Effector memory CD4-positive, alpha-beta T cell (primary cell): ENCODE measurements around the gene AGXT2.

ENCODE experiments used
- DNase-seq, 3 donors: peaks; one replicate each; pipeline ENCODE4 v3.0.0-alpha.2; 2020
- H3K27ac ChIP-seq: 2 replicates; pipeline ENCODE4 v1.7.0; 2013; ENCODE audit warnings: mild to moderate bottlenecking, low read length, moderate library complexity; ENCODE audit not compliant: insufficient read depth, poor library complexity, severe bottlenecking
- H3K27me3 ChIP-seq: replicated peaks from 2 replicates; pipeline ENCODE4 v1.7.0; 2013; ENCODE audit warnings: mild to moderate bottlenecking, low read length; ENCODE audit not compliant: insufficient read depth, control insufficient read depth, poor library complexity, severe bottlenecking
- H3K36me3 ChIP-seq: 2 replicates; pipeline ENCODE4 v1.7.0; 2013; ENCODE audit warnings: mild to moderate bottlenecking, low read length, moderate library complexity; ENCODE audit not compliant: control insufficient read depth, insufficient read depth
- H3K4me1 ChIP-seq: 2 replicates; pipeline ENCODE4 v1.7.0; 2013; ENCODE audit warnings: low read length, mild to moderate bottlenecking; ENCODE audit not compliant: control insufficient read depth, insufficient read depth, poor library complexity, severe bottlenecking
- H3K4me3 ChIP-seq: 2 replicates; pipeline ENCODE4 v1.7.0; 2013; ENCODE audit warnings: low read length, low read depth, mild to moderate bottlenecking; ENCODE audit not compliant: insufficient read depth, poor library complexity, severe bottlenecking
- H3K9me3 ChIP-seq: 2 replicates; pipeline ENCODE4 v1.7.0; 2013; ENCODE audit warnings: mild to moderate bottlenecking, low read length, moderate library complexity; ENCODE audit not compliant: control insufficient read depth
- total RNA-seq, 3 donors: gene quantifications; one replicate each; lab custom pipeline; 2026; lab: John Stamatoyannopoulos, UW

The AGXT2 gene
- 0 reads per million in 3 donors for total RNA-seq

DNA sequence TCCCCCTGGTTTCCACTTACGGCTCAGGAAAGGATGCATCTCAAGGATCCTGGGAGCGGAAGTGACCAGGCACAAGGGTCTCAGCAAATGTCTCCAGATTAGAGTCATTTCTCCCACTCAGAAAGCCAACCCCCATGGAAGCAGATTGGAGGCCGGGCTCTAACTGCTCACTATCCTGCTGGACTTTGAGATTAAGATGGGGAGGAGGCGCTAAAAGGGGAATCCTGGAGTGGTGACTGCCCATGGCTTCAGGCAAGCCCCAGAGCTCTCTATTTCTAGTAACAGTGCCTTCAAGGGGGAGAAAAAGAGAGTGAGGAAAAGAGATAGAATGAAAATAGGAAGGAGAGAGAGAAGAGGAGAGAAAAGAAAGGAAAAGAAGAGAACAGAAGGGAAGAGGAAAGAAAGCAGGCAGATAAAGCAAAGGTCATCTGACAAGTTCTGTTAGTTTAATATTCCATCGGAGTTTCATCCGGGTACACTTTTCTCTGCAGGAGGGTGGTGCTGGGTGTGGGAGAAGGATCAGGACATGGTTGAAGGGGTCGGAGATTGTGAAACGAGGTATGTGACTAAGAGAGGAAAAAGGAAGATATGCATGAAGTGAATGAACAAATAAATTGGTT lies at the start of gene AGXT2:
Gene AGXT2, minus strand, starts transcription at position 165 of the 620 bp plus-strand sequence. Its CDS starts 57 bp downstream, at position 108.
- no peak for DNase-seq
- no peak within 1 kb of the TSS for H3K27ac ChIP-seq
- no peak within 1 kb of the TSS for H3K4me3 ChIP-seq

GRCh38 chr5:35096932-35097331 lies 49.2 kb upstream of the AGXT2 start:
- no peak for DNase-seq
- H3K27me3 ChIP-seq, result no peaks in the 10 kb centered on the region
- H3K4me3 ChIP-seq, result no peak overlapping the region
- no peaks in the 10 kb centered on the region for H3K4me1 ChIP-seq
- no peaks in the 10 kb centered on the region for H3K9me3 ChIP-seq
- no peaks in the 10 kb centered on the region for H3K36me3 ChIP-seq
- no peak overlapping the region for H3K27ac ChIP-seq

More for the DNA sequence above, at the start of gene AGXT2:
- Histone ChIP-seq H3K36me3 (no peaks in the 10 kb centered on the region), H3K9me3 (no peaks in the 10 kb centered on the region), H3K4me1 (no peaks in the 10 kb centered on the region), H3K27me3 (peaks cover 6% of the 10 kb centered on the region)

- Histone ChIP-seq H3K27me3 (no peaks in the 10 kb centered on the region), H3K27ac (no peak overlapping the region), H3K9me3 (no peaks in the 10 kb centered on the region), H3K4me1 (no peaks in the 10 kb centered on the region), H3K4me3 (no peak overlapping the region), H3K36me3 (no peaks in the 10 kb centered on the region)
- DNase-seq, result no peak
Observed at GRCh38 chr5:35096216-35096615, 48.5 kb upstream of the AGXT2 start.

- Histone ChIP-seq H3K9me3 (no peaks in the 10 kb centered on the region), H3K4me1 (no peaks in the 10 kb centered on the region), H3K27me3 (no peaks in the 10 kb centered on the region), H3K27ac (no peak overlapping the region), H3K36me3 (no peaks in the 10 kb centered on the region), H3K4me3 (no peak overlapping the region)
- DNase-seq, result no peak
Observed at GRCh38 chr5:35095366-35095765, 47.6 kb upstream of the AGXT2 start.

DNA sequence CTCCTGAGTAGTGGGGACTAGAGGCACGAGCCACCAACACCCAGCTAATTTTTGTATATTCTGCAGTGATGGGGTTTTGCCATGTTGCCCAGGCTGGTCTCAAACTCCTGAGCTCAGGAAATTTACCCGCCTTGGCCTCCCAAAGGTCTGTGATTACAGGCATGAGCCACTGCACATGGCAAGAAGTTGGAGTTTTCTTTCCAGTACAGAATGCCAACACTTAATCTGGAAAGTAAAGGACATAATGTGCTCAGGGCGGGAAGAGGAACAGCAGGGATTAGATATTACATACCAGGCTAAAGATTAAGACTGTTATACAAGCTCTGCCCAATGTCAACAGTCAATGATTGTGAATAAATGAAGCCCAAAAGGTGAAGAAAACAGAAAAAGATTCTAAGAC lies 47.2 kb upstream of the AGXT2 start:
- DNase-seq, result no peak
- Histone ChIP-seq H3K9me3 (no peaks in the 10 kb centered on the region), H3K27ac (no peak overlapping the region), H3K4me3 (no peak overlapping the region), H3K27me3 (no peaks in the 10 kb centered on the region), H3K4me1 (no peaks in the 10 kb centered on the region), H3K36me3 (no peaks in the 10 kb centered on the region)

GRCh38 chr5:35092703-35093102 lies 45.0 kb upstream of the AGXT2 start:
- Histone ChIP-seq H3K27ac (no peak overlapping the region), H3K9me3 (no peaks in the 10 kb centered on the region), H3K36me3 (no peaks in the 10 kb centered on the region), H3K27me3 (no peaks in the 10 kb centered on the region), H3K4me1 (no peaks in the 10 kb centered on the region), H3K4me3 (no peak overlapping the region)
- DNase-seq, result no peak

GRCh38 chr5:35091704-35092103 lies 44.0 kb upstream of the AGXT2 start:
- Histone ChIP-seq H3K4me1 (no peaks in the 10 kb centered on the region), H3K9me3 (no peaks in the 10 kb centered on the region), H3K4me3 (no peak overlapping the region), H3K36me3 (no peaks in the 10 kb centered on the region), H3K27me3 (no peaks in the 10 kb centered on the region), H3K27ac (no peak overlapping the region)
- no peak for DNase-seq

DNA sequence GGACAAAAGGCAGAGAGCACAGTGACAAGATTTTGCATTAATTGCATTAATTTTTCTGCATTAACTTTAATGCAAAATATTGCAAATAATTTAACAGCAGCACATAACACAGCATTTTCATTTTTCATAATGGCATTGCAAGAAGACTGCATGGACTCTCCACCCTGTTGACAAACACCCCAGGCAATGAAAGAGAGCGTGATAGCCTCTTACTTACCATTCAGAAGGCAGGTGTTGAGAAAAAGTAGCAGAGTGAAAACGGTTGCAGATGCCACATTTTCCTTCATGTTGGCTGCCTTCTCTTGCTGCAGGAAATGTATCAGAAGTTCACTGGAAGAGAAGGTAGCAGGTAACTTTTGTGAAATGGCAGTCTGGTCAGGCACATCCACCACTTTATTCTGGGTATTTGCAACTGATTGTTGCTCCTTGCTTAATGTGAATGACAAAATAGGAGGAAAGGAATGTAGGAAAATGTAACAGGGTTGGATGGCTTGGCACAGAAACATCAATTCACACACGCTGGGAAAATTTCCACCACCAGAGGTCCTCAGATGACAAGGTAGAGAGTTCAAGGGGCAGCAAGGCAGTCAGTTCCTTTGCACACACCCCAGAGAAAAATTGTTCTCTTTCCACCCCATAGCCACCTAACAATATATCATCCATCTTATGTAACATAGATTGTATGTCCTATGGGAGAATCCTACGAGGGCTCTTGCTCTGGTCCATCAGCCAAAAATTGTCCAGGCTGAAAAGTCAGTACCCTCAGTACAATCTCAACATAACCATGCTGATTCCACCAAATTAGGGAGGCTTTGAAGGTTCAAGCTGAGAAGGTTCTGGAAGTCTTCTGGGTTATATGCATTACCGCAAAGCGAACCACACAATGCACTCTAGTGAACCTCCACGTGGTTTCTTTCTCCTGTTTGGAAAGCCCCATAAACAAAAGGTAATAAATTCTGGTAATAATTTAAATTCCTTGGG lies 41.9 kb upstream of the AGXT2 start:
- Histone ChIP-seq H3K27me3 (no peaks in the 10 kb centered on the region), H3K27ac (no peak overlapping the region), H3K9me3 (no peaks in the 10 kb centered on the region), H3K36me3 (no peaks in the 10 kb centered on the region), H3K4me3 (no peak overlapping the region), H3K4me1 (no peaks in the 10 kb centered on the region)
- DNase-seq, result peak in 2 of 3 donors; percentile 4 to 29

DNA sequence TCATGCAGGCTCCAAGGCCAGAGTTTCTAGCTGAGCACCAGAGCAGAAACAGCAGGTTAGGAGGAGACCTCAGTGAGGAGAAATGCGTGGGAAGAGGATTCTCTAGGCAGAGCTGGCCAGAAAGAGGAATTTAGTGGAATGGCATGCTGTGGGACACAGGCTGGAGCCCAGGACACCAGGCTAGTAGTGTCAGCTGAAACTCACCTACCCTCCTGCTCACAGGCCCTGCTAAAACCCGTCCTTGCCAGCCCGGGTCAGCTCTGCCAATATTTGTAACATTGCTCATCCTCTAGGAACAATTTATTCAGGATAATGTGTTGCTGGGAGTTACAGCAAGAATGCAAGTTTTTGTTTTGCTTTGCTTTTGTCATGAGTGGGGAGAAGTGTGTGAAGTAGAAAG lies 40.2 kb upstream of the AGXT2 start:
- DNase-seq, result no peak
- Histone ChIP-seq H3K9me3 (no peaks in the 10 kb centered on the region), H3K36me3 (no peaks in the 10 kb centered on the region), H3K4me3 (no peak overlapping the region), H3K27ac (no peak overlapping the region), H3K4me1 (no peaks in the 10 kb centered on the region), H3K27me3 (no peaks in the 10 kb centered on the region)

GRCh38 chr5:35083150-35083549 lies 35.4 kb upstream of the AGXT2 start:
- H3K27me3 ChIP-seq, result no peaks in the 10 kb centered on the region
- no peaks in the 10 kb centered on the region for H3K4me1 ChIP-seq
- no peak overlapping the region for H3K27ac ChIP-seq
- DNase-seq, result no peak
- no peaks in the 10 kb centered on the region for H3K36me3 ChIP-seq
- no peak overlapping the region for H3K4me3 ChIP-seq
- no peaks in the 10 kb centered on the region for H3K9me3 ChIP-seq
